ENCODE data around the gene GAL3ST1. TPM values are rescaled to one million over a fixed set of nuclear protein-coding genes. Genes with fewer than 3 reads are reported as not detected.
A peak's percentile ranks its signal among the peaks of the same experiment; 100 is the strongest.

Gene GAL3ST1
- polyA plus RNA-seq, 1 donor from 2014 or later = 1.6 TPM

GRCh38 chr22:30606455-30607299 lies 32.2 kb upstream of the GAL3ST1 start, which contains the start of gene TCN2:
TSS of gene TCN2 (plus strand) at chr22:30607174. CDS start at chr22:30607332, 158 bp downstream.
- Histone ChIP-seq H3K4me2 (ENCODE audit: low read length) (peak within 1 kb of the TSS; percentile 64), H3K9me2 (ENCODE audit: insufficient read depth, low read length) (no peaks in the 10 kb centered on the region), H3K4me3 (ENCODE audit: low read length) (peak within 1 kb of the TSS; percentile 72), H4K20me1 (ENCODE audit: insufficient read depth) (no peaks in the 10 kb centered on the region), H3K27me3 (ENCODE audit: insufficient read depth, low read depth, low read length) (no peaks in the 10 kb centered on the region), H2AFZ (ENCODE audit: low read depth, low read length) (peak within 1 kb of the TSS; percentile 97), H3K9ac (ENCODE audit: low read length) (peak within 1 kb of the TSS; percentile 85), H3K27ac (ENCODE audit: low read length) (peak within 1 kb of the TSS; percentile 80), H3K79me2 (replicated peaks; ENCODE audit: insufficient read depth, low read length) (peaks cover 11% of the 10 kb centered on the region), H3K36me3 (ENCODE audit: insufficient read depth, low read length) (no peaks in the 10 kb centered on the region), H3F3A (ENCODE audit: insufficient read depth, low read length, poor library complexity, severe bottlenecking) (no peaks in the 10 kb centered on the region), H3K9me3 (ENCODE audit: low read length) (no peaks in the 10 kb centered on the region)
- peak; percentile 70 for TF ChIP-seq MXI1 (conservative IDR thresholded peaks at IDR 0.05; ENCODE audit: poor library complexity, severe bottlenecking)
- peak; percentile 45 for TF ChIP-seq RAD21 (conservative IDR thresholded peaks at IDR 0.05)
- TF ChIP-seq POLR2AphosphoS5 (IDR thresholded peaks at IDR 0.05) = peak; percentile 83
- TF ChIP-seq TAF1 (IDR thresholded peaks at IDR 0.05; ENCODE audit: low read depth) = peak; percentile 84
- TF ChIP-seq SMC3 (conservative IDR thresholded peaks at IDR 0.05; ENCODE audit: poor library complexity) = peak; percentile 37
- TF ChIP-seq EZH2 (IDR thresholded peaks at IDR 0.05; ENCODE audit: borderline replicate concordance, insufficient read depth, low read length, poor library complexity, severe bottlenecking) = no peak
- peak; percentile 76 for TF ChIP-seq REST (IDR thresholded peaks at IDR 0.05; ENCODE audit: borderline replicate concordance)
- peak; percentile 25 for TF ChIP-seq CTCF (IDR thresholded peaks at IDR 0.05; ENCODE audit: poor library complexity, severe bottlenecking)
- no peak for TF ChIP-seq EP300 (conservative IDR thresholded peaks at IDR 0.05; ENCODE audit: poor library complexity, severe bottlenecking)

DNA sequence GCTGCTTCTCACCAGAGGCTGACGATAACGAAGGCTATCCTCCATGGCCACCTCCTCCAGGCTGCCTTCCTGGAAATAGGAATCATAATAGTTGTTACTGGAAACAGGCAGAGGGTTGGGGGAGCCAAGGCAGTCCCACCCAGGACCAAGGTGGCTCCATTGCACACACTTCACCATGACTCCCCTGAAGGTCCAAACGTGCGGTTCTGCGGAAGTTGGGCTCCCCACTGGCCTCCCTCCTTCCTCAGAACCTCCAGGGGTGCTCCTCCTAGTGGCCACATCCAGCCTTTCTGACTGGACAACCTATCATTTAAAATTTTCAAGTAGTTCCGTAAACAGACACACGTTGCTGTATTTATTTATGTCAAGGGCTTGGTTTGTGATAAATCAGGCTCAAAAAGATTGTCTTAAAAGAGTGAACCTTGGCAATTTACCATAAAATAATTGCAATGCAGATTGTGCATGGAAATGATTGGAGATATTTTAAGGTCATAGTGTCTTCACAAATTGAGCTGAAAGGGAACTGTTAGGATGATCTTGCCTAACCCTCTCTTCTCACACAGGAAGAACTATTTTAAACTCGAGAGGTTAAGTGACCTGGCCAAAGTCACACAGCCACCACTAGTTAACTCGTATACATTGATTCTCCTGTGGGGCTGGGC lies 31.1 kb upstream of the GAL3ST1 start:
- no peak for TF ChIP-seq MXI1 (conservative IDR thresholded peaks at IDR 0.05; ENCODE audit: poor library complexity, severe bottlenecking)
- peak; percentile 47 for TF ChIP-seq CTCF (IDR thresholded peaks at IDR 0.05; ENCODE audit: poor library complexity, severe bottlenecking)
- TF ChIP-seq REST (IDR thresholded peaks at IDR 0.05; ENCODE audit: borderline replicate concordance) = no peak
- H3F3A ChIP-seq (ENCODE audit: insufficient read depth, low read length, poor library complexity, severe bottlenecking) = no peaks in the 10 kb centered on the region
- no peaks in the 10 kb centered on the region for H3K36me3 ChIP-seq (ENCODE audit: insufficient read depth, low read length)
- H2AFZ ChIP-seq (ENCODE audit: low read depth, low read length) = no peak overlapping the region
- H4K20me1 ChIP-seq (ENCODE audit: insufficient read depth) = no peaks in the 10 kb centered on the region
- H3K79me2 ChIP-seq (replicated peaks; ENCODE audit: insufficient read depth, low read length) = peaks cover 11% of the 10 kb centered on the region
- H3K9me2 ChIP-seq (ENCODE audit: insufficient read depth, low read length) = no peaks in the 10 kb centered on the region
- H3K9ac ChIP-seq (ENCODE audit: low read length) = no peak overlapping the region
- H3K27ac ChIP-seq (ENCODE audit: low read length) = no peak overlapping the region
- H3K27me3 ChIP-seq (ENCODE audit: insufficient read depth, low read depth, low read length) = no peaks in the 10 kb centered on the region
- H3K4me3 ChIP-seq (ENCODE audit: low read length) = no peak overlapping the region
- no peaks in the 10 kb centered on the region for H3K9me3 ChIP-seq (ENCODE audit: low read length)
- H3K4me2 ChIP-seq (ENCODE audit: low read length) = no peak overlapping the region

All from neural cell (in vitro differentiated cells).